ENCODE results near the gene DDX49.
"Not testable (repeated sequence)": the region's sequence is repeated elsewhere in the genome, so short reads cannot be mapped to it uniquely, and the experiment has no call there.

The DDX49 gene

GRCh38 chr19:18895824-18896341, 23.6 kb upstream of the DDX49 start, which contains the start of gene CERS1:
CERS1 (minus strand) TSS chr19:18896158; CDS start chr19:18896072, 86 bp downstream.
- DNase-seq: no peak

DNA sequence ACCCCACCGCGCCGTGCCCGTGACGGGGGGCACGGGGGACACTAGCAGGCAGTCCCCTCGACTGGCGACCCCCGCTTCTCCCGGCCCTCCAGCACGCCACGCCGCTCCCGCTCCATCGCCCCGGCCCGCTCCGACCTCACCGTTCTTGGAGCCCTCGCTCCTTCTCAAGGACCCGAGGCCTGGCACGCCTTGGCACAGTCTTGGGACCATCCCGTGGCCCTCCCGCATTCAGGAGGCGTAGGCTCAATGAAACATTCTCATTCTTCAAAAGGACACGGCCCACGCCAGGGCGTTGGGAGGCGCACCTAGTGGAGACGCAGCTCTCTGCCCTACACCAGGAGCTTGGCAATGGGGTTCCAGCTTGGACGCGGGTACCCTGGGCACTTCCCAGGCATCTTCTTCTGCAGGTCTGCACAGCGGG, 23.1 kb upstream of the DDX49 start:
- peak in 1 of 2 experiments; percentile 35 for DNase-seq

DNA sequence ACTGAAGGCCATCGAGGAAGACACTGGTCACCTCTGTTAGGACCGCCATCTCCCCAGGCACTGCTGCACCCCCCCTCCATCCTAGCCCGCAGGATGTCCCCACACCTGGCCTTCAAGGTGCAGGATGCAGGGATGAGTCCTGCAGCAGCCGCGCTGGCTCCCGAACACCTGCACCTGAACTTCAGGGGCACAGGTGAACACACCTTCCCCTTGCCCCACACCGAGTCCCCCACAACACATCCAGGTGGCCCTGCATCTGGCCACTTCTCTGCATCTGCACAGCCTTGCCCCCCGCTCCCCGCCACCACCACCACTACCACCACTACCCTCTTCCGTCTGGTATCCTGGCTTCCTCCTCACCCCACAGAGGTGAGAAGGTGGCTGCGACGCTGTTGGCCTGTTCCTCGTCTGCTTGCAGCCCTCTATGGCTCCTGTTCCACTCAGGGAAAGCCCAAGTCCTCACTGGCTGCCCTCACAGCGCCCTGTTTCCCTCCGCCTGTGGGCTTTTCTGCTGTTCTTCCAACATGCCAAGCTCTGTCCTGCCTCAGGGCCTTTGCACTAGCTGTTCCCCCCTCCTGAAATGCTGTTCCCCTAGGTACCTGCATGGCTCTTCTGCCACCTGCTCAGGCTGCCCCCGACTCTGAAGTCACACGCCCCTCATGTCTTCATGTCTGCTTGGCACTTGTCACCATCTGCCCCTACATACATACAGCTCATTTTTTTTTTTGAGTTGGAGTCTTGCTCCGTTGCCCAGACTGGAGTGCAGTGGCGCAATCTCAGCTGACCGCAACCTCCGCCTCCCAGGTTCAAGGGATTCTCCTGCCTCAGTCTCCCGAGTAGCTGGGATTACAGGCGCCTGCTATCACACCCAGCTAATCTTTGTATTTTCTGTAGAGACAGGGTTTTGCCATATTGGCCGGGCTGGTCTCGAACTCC, 22.2 kb upstream of the DDX49 start:
- peak in 1 of 2 experiments; percentile 28 for DNase-seq

DNA sequence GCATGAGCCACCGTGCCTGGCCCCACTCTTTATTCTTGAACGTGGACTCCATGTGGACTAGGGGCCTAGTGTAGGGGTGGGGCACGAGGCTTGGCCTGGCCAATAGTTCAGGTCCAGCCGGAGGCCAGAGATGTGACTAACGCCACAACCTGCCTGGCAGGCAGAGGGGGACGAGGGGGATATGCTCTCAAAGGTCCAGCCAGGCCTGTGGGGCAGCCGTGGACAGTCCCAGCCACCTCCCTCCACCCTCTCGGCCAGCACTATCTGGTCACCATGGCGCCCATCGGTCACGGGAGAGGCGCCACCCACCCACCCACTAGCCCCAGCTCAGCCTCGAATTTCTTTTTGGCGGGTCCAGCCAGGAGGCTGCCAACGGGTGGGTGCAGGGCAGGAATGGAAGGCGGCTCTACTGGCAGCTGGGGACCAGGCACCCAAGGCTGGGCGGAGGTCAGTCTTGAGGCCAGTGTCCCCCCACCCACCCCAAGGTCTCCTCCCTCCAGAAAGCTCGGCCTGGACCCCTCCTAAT, 21.4 kb upstream of the DDX49 start:
- DNase-seq: no peak

GRCh38 chr19:18898607-18899408, 20.7 kb upstream of the DDX49 start:
- DNase-seq: no peak

GRCh38 chr19:18899624-18900560, 19.6 kb upstream of the DDX49 start:
- DNase-seq: no peak

DNA sequence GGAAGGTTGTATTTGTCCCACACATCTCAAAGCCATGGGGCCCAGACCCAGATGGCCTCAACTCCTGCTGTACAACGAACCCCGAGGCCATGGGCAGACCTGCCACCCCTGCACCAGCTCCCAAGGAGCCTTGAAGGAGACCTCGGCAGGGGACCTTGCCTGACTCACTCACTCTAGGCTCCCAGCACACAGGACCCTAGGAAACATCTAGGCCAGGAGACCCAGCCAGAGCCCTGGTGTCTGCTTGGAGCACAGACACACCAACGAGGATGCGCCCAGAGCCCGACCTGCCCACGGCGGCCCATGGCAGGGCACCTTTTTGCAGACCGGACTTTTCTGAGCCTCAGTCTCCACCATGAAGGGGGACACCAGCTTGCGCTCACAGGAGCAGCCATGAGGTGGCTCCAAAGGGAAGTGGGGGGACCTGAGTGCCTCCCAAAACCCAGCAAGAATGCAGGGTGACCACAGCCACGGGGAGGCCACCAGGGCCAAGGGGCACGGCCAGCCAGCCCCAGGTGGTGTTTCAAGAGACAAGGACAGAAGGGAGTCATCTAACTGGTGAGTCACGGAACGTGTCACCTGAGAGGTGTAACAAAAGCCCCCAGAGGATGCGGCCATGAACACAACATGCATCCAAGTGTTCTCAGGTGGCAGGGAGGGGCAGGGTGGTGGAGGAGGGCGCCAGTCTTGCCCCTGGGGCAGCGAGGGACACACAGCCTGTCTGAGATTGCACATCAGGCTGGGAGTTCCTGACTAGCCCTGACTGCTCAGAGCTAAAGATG, 18.6 kb upstream of the DDX49 start:
- no peak for DNase-seq

DNA sequence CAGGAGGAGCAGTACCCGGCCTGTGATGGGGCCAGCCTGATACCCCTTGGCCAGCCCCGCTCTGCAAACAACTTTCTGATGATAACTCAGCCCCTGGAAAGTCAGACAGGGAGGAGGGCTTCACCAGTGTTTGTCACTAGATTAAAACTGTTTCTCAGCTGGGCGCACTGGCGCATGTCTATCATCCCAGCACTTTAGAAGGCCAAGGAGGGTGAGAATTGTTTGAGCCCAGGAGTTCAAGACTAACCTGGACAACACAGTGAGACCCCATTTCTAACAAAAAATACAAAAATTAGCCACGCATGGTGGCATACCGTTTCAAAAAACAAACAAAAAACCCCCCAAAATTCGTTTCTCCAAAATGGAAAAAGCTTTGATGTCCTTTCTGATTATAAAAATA, 18.0 kb upstream of the DDX49 start:
- DNase-seq: no peak

DNA sequence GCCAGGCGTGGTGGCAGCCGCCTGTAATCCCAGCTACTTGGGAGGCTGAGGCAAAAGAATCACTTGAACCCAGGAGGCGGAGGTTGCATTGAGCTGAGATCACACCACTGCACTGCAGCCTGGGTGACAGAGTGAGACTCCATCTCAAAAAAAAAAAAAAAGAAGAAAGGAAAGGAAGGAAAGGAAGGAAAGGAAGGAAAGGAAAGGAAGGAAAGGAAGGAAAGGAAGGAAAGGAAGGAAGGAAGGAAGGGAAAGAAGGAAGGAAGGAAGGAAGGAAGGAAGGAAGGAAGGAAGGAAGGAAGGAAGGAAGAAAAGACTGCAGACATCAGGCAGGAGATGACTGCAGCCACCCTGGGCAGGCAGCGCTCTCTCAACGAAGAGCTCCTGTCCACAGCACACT, 17.0 kb upstream of the DDX49 start:
- not testable (repeated sequence) for DNase-seq

- no peak for DNase-seq
These were observed 16.1 kb upstream of the DDX49 start for GRCh38 chr19:18903156-18904037.

GRCh38 chr19:18904334-18905057, 15.0 kb upstream of the DDX49 start:
- DNase-seq: no peak

DNA sequence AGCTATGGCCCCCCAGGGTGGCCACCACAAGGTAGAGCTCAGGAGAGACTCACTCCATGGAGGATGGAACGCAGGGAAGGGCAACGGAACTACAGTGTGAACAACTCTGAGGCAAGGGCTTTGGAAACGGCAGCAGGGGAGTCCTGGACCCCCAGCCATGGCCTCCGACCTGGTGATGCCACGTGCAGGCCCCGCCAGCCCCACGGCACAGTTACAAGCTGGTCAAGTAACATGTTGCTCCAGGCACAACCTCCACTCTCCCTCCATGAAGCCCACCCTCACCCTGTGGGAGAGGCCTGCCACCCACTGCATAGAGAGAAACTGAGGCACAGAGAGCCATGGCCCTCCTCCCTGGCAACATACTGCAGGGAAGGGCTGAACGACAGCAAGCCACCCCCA, 14.5 kb upstream of the DDX49 start:
- DNase-seq: no peak

GRCh38 chr19:18905513-18906236, 13.8 kb upstream of the DDX49 start:
- DNase-seq: no peak

DNA sequence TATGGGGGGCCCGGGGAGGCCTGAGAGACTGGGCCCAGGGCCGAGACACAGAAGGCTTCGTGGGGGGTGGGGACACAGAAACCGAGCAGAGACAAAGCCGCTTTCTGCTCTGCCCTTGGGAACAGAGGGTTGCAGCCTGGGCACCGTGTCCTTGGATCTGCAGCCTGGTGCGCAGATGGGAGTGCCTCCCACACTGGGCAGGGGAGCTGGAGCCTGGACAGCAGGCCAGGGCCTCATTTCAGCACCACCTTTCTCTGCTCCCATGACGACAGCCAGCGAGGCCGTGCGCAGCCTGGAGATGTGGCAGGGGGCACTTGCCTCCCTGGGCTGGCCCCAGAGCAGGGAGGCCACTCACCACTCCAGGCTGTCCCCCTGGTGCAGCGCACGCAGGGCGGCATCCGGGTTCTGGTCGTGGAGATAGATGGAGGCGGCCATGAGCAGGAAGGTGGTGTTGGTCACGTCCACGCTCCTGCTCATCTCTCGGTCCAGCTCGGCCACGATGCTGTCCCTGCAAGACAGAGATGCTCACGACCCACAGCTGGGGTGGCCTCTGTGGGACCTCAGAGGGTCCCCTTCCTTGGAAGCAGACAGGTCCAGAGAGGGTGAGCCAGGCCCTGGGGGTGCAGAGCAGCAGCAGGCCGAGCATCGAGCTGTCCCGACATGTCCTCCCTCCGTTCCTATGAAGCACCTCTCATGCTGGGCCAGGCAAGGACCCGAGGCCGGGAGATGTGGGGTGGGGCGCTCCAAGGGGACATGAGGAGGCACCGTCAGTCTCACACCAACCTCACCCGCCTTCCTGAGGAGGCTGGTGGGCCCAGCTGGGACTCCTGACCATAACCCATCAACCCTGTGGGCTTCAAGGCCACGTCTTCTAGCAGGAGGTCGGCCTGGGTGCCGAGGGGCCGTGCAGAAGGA, 12.7 kb upstream of the DDX49 start:
- no peak for DNase-seq

DNA sequence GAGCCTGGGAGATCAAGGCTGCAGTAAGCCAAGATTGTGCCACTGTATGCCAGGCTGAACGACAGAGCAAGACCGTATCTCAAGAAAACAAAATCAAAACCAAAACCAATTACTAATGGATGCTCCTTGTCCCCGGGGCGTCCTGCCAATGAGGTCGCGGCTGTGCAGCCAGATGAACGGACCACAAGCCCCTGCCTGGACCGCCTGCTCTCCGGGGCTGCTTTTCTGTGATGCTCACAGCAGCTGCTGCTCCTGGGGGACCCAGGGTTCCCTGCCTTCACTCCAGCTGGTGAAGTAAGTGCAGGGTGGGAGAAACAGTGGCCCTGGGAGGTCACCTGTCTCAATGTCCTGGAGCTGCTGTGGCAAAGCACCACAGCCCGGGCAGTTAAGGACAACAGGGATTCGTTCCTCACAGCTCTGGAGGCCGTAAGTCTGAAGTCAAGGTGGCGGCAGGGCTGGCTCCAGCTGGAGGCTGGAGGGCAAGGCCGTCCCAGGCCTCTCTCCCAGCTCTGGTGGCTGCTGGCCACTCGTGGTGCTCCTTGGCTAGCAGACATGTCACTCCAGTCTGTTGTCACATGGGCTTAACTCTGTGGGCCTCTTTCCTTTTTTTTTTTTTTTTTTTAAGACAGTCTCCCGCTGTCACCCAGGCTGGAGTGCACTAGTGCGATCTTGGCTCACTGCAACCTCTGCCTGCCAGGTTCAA, 10.4 kb upstream of the DDX49 start:
- no peak for DNase-seq

DNA sequence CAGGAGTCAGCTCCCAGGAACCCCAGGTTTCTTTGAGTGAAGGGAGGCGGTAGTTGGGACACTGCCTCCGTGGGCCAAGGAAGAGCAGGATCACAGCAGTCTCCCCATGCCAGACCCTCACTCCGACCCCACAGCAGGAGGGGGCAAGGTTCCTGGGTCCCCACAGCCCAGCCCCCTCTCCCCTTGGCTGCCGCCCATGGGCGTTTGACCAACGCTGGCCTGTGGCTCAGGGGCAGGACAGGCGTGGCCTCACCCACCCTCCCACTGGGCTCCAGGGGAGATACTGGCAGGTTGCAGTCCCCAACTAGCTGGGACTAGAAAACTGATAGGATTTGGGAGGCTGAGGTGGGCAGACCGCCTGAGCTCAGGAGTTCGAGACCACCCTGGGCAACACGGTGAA, 9.5 kb upstream of the DDX49 start:
- DNase-seq: no peak
